K562 (cell line): ENCODE results near the gene PRPSAP1. TPM values are rescaled to one million over a fixed set of nuclear protein-coding genes. Genes with fewer than 3 reads are reported as not detected.

Experiments used
- ELF2 ChIP-seq: fragments of 250-450 bp; sonication (Bioruptor Pico); IDR thresholded peaks from 2 replicates; pipeline ENCODE4 v1.5.0; 2021; ENCODE audit warnings: mild to moderate bottlenecking
- NCOA4 ChIP-seq: fragments of 450-650 bp; IDR thresholded peaks from 2 replicates; pipeline ENCODE4 v1.6.1; 2018; ENCODE audit warnings: mild to moderate bottlenecking; ENCODE audit not compliant: partially characterized antibody
- NRF1 ChIP-seq, 2 experiments: fragments of 450-650 bp; IDR thresholded peaks in 1 of 2; conservative IDR thresholded peaks in 1 of 2; 2 replicates each; pipeline ENCODE4 v1.6.1; 2014; ENCODE audit warnings: mild to moderate bottlenecking in 2 of 2
- SIX5 ChIP-seq, 2 experiments: IDR thresholded peaks; 2 replicates each; pipeline ENCODE4 v1.6.1; 2011; ENCODE audit warnings: low read length in 2 of 2, borderline replicate concordance in 1 of 2, low read depth in 1 of 2, mild to moderate bottlenecking in 1 of 2, moderate library complexity in 1 of 2; ENCODE audit not compliant: insufficient read depth in 1 of 2
- TAF15 ChIP-seq: fragments of 200-400 bp; formaldehyde crosslinking; IDR thresholded peaks from 2 replicates; pipeline ENCODE4 v1.6.1; 2017; ENCODE audit warnings: mild to moderate bottlenecking, low read depth, low read length, moderate library complexity
- TGIF2 ChIP-seq: sonication (generic); formaldehyde crosslinking; IDR thresholded peaks from 2 replicates; pipeline ENCODE4 v1.8.1; 2022; ENCODE audit warnings: mild to moderate bottlenecking, missing genetic modification reagents, moderate library complexity
- ZFX ChIP-seq: sonication (generic); formaldehyde crosslinking; IDR thresholded peaks from 2 replicates; pipeline ENCODE4 v1.8.0; 2022; ENCODE audit warnings: mild to moderate bottlenecking, missing genetic modification reagents, moderate library complexity
- ZNF224 ChIP-seq: sonication (generic); formaldehyde crosslinking; IDR thresholded peaks from 2 replicates; pipeline ENCODE4 v1.8.0; 2022; ENCODE audit warnings: mild to moderate bottlenecking, missing genetic modification reagents
- ZNF23 ChIP-seq: fragments of 250-450 bp; sonication (Bioruptor Pico); IDR thresholded peaks from 2 replicates; pipeline ENCODE4 v1.4.0; 2020; ENCODE audit warnings: mild to moderate bottlenecking
- ZNF232 ChIP-seq: sonication (generic); formaldehyde crosslinking; IDR thresholded peaks from 2 replicates; pipeline ENCODE4 v1.8.0; 2022; ENCODE audit warnings: mild to moderate bottlenecking, missing genetic modification reagents
- ZNF778 ChIP-seq: fragments of 450-650 bp; formaldehyde crosslinking; IDR thresholded peaks from 2 replicates; pipeline ENCODE4 v1.4.0; 2020; ENCODE audit warnings: mild to moderate bottlenecking, moderate library complexity
- polyA plus RNA-seq, 8 experiments: library from polyadenylated mRNA; depleted of rRNA in 4 of 8; stranded (reverse) in 5 of 8; unstranded in 3 of 8; fragments of >200 nt; fragmentation: Nextera tagmentation in 2 of 8; fragmentation: Illumina TruSeq in 1 of 8; extraction: Ambion mirVana in 2 of 8; extraction: Trizol in 1 of 8; gene quantifications; 2 replicates each; pipeline versions ENCODE4 v1.2.1 to v1.2.3, GENCODE V29; 2011 to 2014; ENCODE audit warnings: inconsistent platforms in 1 of 8, missing spikeins in 1 of 8
- total RNA-seq, 7 experiments: library from RNA; depleted of rRNA in 6 of 7; stranded (reverse); fragments of >200 nt in 6 of 7; fragmentation: Illumina TruSeq in 2 of 7; extraction: Trizol in 2 of 7; gene quantifications; 2 replicates each; pipeline versions ENCODE4 v1.2.1 to v1.2.3, GENCODE V29; 2011 to 2021; ENCODE audit warnings: low replicate concordance in 1 of 7
- TF ChIP-seq, protein P1 (sequence below): sonication (generic); formaldehyde crosslinking; IDR thresholded peaks from 2 replicates; pipeline ENCODE4 v1.8.1; 2022; ENCODE audit warnings: missing genetic modification reagents
- TF ChIP-seq, protein P2 (sequence below): sonication (generic); formaldehyde crosslinking; IDR thresholded peaks from 2 replicates; pipeline ENCODE4 v1.8.0; 2022; ENCODE audit warnings: mild to moderate bottlenecking, missing genetic modification reagents
- TF ChIP-seq, protein P3 (sequence below): fragments of 450-650 bp; IDR thresholded peaks from 2 replicates; pipeline ENCODE4 v1.6.1; 2018; ENCODE audit not compliant: partially characterized antibody
- TF ChIP-seq, protein P4 (sequence below): sonication (generic); formaldehyde crosslinking; IDR thresholded peaks from 2 replicates; pipeline ENCODE4 v1.8.1; 2023; ENCODE audit warnings: mild to moderate bottlenecking, missing genetic modification reagents
- TF ChIP-seq, protein P5 (sequence below): IDR thresholded peaks from 3 replicates; pipeline ENCODE4 v1.6.1; 2011; ENCODE audit warnings: borderline replicate concordance, mild to moderate bottlenecking, moderate library complexity; ENCODE audit not compliant: insufficient read length; ENCODE audit errors: extremely low read depth

PRPSAP1 gene
- total and polyA plus RNA-seq, 9 of the 15 experiments (the other 6 are each of a cell fraction or from before 2014, with no cell fraction given) = 21.9 to 77.1 (median 40.8) TPM

DNA sequence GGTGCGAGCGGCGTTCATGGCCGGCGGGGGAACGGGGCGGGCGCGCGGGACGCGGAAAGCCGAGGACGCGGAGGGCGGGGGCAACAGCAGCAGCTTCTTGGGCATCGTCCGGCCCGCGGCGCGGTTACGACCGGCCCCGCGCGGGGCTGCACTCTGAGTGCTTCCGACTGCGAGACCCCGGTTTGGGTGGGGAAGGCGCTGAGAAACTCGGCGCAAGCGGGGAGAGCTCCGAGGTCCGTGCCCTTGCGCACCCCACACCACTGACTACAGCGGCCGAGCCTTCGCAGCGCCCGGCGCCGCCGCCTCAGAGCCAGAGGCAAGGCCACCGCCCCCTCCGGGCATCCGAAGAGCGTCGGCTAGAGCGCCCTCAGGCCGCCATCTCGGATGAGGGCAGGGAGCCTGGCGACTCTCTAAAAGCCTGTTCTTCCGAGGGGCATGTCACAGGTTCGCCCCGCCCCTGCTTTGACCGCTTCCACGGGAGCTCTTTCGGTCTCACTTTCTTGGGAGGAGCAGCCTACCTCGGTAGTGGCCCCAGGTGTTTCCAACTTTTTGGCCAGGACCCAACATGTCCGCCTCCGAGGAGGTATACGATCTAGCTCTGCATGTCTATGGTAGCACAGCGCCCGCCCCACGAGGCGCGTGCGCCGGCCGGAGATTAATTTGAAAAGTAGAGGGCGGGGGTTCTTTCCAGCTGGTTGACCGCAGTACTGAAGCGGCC, at the start of gene PRPSAP1 (continued):
- TF ChIP-seq, protein P1, sequence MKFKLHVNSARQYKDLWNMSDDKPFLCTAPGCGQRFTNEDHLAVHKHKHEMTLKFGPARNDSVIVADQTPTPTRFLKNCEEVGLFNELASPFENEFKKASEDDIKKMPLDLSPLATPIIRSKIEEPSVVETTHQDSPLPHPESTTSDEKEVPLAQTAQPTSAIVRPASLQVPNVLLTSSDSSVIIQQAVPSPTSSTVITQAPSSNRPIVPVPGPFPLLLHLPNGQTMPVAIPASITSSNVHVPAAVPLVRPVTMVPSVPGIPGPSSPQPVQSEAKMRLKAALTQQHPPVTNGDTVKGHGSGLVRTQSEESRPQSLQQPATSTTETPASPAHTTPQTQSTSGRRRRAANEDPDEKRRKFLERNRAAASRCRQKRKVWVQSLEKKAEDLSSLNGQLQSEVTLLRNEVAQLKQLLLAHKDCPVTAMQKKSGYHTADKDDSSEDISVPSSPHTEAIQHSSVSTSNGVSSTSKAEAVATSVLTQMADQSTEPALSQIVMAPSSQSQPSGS (CRISPR knock-in tag) = no peak
- no peak for TF ChIP-seq TAF15
- TF ChIP-seq, protein P2, sequence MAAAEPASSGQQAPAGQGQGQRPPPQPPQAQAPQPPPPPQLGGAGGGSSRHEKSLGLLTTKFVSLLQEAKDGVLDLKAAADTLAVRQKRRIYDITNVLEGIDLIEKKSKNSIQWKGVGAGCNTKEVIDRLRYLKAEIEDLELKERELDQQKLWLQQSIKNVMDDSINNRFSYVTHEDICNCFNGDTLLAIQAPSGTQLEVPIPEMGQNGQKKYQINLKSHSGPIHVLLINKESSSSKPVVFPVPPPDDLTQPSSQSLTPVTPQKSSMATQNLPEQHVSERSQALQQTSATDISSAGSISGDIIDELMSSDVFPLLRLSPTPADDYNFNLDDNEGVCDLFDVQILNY = no peak
- peak; percentile 96 for TF ChIP-seq NRF1 (conservative IDR thresholded peaks at IDR 0.05 in 1 of 2, IDR thresholded peaks at IDR 0.05 in 1 of 2)
- TF ChIP-seq ZFX = peak; percentile 79
- no peak for TF ChIP-seq ELF2 (CRISPR knock-in tag)
- TF ChIP-seq ZNF23 = no peak
- TF ChIP-seq, protein P3, sequence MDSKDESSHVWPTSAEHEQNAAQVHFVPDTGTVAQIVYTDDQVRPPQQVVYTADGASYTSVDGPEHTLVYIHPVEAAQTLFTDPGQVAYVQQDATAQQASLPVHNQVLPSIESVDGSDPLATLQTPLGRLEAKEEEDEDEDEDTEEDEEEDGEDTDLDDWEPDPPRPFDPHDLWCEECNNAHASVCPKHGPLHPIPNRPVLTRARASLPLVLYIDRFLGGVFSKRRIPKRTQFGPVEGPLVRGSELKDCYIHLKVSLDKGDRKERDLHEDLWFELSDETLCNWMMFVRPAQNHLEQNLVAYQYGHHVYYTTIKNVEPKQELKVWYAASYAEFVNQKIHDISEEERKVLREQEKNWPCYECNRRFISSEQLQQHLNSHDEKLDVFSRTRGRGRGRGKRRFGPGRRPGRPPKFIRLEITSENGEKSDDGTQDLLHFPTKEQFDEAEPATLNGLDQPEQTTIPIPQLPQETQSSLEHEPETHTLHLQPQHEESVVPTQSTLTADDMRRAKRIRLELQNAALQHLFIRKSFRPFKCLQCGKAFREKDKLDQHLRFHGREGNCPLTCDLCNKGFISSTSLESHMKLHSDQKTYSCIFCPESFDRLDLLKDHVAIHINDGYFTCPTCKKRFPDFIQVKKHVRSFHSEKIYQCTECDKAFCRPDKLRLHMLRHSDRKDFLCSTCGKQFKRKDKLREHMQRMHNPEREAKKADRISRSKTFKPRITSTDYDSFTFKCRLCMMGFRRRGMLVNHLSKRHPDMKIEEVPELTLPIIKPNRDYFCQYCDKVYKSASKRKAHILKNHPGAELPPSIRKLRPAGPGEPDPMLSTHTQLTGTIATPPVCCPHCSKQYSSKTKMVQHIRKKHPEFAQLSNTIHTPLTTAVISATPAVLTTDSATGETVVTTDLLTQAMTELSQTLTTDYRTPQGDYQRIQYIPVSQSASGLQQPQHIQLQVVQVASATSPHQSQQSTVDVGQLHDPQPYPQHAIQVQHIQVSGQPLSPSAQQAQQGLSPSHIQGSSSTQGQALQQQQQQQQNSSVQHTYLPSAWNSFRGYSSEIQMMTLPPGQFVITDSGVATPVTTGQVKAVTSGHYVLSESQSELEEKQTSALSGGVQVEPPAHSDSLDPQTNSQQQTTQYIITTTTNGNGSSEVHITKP = peak; percentile 71
- TF ChIP-seq ZNF224 (CRISPR knock-in tag) = no peak
- TF ChIP-seq SIX5 (IDR thresholded peaks at IDR 0.05; ENCODE audit: borderline replicate concordance in 1 of 2, insufficient read depth in 1 of 2, low read depth in 1 of 2, low read length in 2 of 2) = peak; percentile 49 to 50; a peak in 3 of 4 replicates
- no peak for TF ChIP-seq ZNF778
- no peak for TF ChIP-seq ZNF232 (CRISPR knock-in tag)
- TF ChIP-seq NCOA4 = peak; percentile 58
- TF ChIP-seq, protein P4, sequence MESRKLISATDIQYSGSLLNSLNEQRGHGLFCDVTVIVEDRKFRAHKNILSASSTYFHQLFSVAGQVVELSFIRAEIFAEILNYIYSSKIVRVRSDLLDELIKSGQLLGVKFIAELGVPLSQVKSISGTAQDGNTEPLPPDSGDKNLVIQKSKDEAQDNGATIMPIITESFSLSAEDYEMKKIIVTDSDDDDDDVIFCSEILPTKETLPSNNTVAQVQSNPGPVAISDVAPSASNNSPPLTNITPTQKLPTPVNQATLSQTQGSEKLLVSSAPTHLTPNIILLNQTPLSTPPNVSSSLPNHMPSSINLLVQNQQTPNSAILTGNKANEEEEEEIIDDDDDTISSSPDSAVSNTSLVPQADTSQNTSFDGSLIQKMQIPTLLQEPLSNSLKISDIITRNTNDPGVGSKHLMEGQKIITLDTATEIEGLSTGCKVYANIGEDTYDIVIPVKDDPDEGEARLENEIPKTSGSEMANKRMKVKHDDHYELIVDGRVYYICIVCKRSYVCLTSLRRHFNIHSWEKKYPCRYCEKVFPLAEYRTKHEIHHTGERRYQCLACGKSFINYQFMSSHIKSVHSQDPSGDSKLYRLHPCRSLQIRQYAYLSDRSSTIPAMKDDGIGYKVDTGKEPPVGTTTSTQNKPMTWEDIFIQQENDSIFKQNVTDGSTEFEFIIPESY (CRISPR knock-in tag) = peak; percentile 56; the same call in 1 of the 2 replicates
- TF ChIP-seq, protein P5, sequence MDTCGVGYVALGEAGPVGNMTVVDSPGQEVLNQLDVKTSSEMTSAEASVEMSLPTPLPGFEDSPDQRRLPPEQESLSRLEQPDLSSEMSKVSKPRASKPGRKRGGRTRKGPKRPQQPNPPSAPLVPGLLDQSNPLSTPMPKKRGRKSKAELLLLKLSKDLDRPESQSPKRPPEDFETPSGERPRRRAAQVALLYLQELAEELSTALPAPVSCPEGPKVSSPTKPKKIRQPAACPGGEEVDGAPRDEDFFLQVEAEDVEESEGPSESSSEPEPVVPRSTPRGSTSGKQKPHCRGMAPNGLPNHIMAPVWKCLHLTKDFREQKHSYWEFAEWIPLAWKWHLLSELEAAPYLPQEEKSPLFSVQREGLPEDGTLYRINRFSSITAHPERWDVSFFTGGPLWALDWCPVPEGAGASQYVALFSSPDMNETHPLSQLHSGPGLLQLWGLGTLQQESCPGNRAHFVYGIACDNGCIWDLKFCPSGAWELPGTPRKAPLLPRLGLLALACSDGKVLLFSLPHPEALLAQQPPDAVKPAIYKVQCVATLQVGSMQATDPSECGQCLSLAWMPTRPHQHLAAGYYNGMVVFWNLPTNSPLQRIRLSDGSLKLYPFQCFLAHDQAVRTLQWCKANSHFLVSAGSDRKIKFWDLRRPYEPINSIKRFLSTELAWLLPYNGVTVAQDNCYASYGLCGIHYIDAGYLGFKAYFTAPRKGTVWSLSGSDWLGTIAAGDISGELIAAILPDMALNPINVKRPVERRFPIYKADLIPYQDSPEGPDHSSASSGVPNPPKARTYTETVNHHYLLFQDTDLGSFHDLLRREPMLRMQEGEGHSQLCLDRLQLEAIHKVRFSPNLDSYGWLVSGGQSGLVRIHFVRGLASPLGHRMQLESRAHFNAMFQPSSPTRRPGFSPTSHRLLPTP = no peak
- TF ChIP-seq TGIF2 = no peak; the same call in 1 of the 2 replicates
